IPS-18a (cell line): Measurements from ENCODE around the gene VSTM4.

Experiments used
- H3K27ac ChIP-seq: one replicate; pipeline ENCODE4 v1.5.1; 2013; ENCODE audit warnings: low read length
- H3K27me3 ChIP-seq: one replicate; pipeline ENCODE4 v1.6.1; 2013; ENCODE audit warnings: mild to moderate bottlenecking, low read length; ENCODE audit not compliant: control insufficient read depth, insufficient read depth
- H3K36me3 ChIP-seq: one replicate; pipeline ENCODE4 v1.6.1; 2013; ENCODE audit warnings: low read depth, low read length; ENCODE audit not compliant: control insufficient read depth
- H3K4me1 ChIP-seq: one replicate; pipeline ENCODE4 v1.6.1; 2013; ENCODE audit warnings: low read depth, low read length; ENCODE audit not compliant: control insufficient read depth
- H3K4me3 ChIP-seq: one replicate; pipeline ENCODE4 v1.5.1; 2013; ENCODE audit warnings: low read length
- H3K9ac ChIP-seq: one replicate; pipeline ENCODE4 v1.6.1; 2013; ENCODE audit warnings: mild to moderate bottlenecking, low read length, moderate library complexity
- H3K9me3 ChIP-seq: one replicate; pipeline ENCODE4 v1.6.1; 2013; ENCODE audit warnings: low read depth, low read length; ENCODE audit not compliant: control insufficient read depth

The VSTM4 gene

DNA sequence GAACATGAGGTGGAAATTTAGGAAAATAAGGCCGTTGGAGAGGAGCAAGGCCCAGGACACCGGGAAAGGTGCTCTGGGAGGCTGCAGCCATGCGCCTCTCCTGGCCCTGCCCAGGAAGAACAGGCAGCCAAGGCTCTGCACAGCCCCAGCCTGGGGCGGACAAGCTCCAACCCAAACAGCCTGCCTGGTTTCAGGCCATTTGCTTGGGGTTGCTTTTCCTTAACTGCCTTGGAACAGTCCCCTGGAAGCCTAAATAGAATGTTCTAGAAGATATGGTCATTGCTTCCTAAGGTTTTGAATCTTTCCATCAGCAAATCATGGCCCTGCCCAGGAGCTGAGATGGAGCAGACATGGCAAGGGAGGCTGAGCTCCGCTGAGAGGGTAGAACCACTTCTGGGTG is 11.0 kb downstream of the VSTM4 start:
- no peak overlapping the region for H3K27ac ChIP-seq
- H3K9ac ChIP-seq, result no peak overlapping the region
- no peaks in the 10 kb centered on the region for H3K9me3 ChIP-seq
- H3K4me3 ChIP-seq, result no peak overlapping the region
- H3K4me1 ChIP-seq, result peaks cover under 1% of the 10 kb centered on the region
- H3K36me3 ChIP-seq, result no peaks in the 10 kb centered on the region
- H3K27me3 ChIP-seq, result no peaks in the 10 kb centered on the region

DNA sequence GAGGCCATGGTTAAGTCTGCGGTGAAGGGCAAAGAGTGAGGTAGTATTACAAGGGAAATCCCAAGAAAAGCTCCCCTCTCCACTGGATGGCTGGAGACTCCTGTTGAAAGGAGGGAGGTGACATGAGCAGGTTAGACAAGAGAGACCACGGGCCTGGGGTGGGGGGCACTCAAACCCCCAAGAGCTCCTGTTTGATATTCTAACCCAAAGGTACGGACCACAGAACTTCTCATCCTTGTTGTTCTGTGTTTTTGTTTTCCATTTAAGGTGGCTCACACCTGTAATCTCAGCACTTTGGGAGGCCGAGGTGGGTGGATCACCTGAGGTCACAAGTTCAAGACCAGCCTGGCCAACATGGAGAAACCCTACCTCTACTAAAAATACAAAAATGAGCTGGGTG is 11.6 kb downstream of the VSTM4 start:
- H3K36me3 ChIP-seq, result no peaks in the 10 kb centered on the region
- H3K4me3 ChIP-seq, result no peak overlapping the region
- no peak overlapping the region for H3K27ac ChIP-seq
- no peak overlapping the region for H3K9ac ChIP-seq
- H3K27me3 ChIP-seq, result no peaks in the 10 kb centered on the region
- H3K4me1 ChIP-seq, result peaks cover 5% of the 10 kb centered on the region
- H3K9me3 ChIP-seq, result no peaks in the 10 kb centered on the region

DNA sequence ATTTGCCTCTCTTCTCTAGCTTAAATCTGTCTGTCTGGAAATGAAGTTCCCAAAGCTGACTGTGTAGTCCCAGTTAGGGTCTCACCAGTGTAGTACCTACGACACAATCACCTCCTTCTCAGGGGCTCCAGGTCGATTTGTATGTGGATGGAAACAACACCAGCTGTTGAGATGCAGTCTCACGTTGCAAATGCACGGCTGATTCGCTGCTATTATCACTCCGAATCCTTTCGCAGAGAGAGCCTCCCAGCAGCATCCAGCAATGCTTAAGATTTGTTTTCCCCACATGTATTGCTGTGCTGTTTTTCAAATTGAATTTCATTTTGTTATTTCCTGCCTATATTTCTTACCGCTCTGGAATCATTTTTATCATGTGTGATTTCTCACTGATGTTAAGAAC is 16.3 kb downstream of the VSTM4 start:
- peaks cover 5% of the 10 kb centered on the region for H3K4me1 ChIP-seq

DNA sequence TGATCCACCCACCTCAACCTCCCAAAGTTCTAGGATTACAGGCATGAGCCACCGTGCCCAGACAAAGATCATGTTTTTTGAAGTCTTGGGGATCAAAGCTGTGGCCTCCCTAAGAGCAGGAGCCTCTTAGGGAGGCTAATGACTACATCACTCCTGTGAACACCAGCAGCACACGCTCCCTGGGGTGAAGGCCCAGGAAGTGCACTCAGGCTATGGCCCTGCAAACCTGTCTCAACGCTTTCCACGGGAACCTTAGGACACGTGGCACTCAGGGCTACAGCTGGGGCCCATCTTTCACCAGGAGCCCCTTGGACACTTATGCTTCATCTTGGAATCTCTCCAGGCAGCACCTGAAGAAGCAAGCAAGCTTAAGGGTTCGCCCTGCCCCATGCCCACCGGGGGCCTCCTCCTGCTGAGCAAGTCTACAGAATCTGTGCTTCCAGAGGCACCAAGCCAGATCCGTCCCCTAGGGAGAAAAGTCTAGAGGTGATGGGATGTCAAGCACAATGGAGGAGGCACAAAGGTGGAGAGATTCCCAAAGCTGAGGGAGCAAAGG is 18.4 kb downstream of the VSTM4 start:
- Histone ChIP-seq H3K4me3 (no peak overlapping the region), H3K4me1 (peaks cover 5% of the 10 kb centered on the region), H3K9ac (no peak overlapping the region), H3K9me3 (no peaks in the 10 kb centered on the region), H3K27me3 (no peaks in the 10 kb centered on the region), H3K36me3 (no peaks in the 10 kb centered on the region), H3K27ac (no peak overlapping the region)

More for the DNA sequence above, 16.3 kb downstream of the VSTM4 start:
- Histone ChIP-seq H3K36me3 (no peaks in the 10 kb centered on the region), H3K9me3 (no peaks in the 10 kb centered on the region), H3K27ac (no peak overlapping the region), H3K4me3 (no peak overlapping the region), H3K9ac (no peak overlapping the region), H3K27me3 (no peaks in the 10 kb centered on the region)

DNA sequence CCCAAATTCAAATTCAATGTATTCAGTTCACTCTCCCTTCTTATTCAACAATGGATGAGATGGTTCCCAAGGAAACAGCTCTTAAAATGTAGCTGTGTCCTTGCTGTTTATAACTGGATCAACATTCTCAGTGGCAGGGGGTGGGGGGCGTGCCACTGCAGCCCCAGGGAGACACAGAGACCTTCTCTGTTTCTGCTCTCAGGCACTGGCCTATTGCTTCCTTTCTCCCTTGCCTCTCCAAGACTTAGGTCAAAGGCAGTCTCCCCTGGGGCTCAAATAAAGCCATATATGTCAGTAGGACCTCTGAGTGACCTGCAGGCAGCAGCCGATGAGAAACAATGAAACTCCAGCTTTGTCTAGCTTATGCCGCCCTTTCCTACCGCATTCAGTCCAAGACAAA is 20.7 kb downstream of the VSTM4 start:
- H3K9me3 ChIP-seq, result no peaks in the 10 kb centered on the region
- peaks cover 5% of the 10 kb centered on the region for H3K4me1 ChIP-seq
- no peak overlapping the region for H3K4me3 ChIP-seq
- no peaks in the 10 kb centered on the region for H3K27me3 ChIP-seq
- H3K36me3 ChIP-seq, result no peaks in the 10 kb centered on the region
- no peak overlapping the region for H3K9ac ChIP-seq
- no peak overlapping the region for H3K27ac ChIP-seq

DNA sequence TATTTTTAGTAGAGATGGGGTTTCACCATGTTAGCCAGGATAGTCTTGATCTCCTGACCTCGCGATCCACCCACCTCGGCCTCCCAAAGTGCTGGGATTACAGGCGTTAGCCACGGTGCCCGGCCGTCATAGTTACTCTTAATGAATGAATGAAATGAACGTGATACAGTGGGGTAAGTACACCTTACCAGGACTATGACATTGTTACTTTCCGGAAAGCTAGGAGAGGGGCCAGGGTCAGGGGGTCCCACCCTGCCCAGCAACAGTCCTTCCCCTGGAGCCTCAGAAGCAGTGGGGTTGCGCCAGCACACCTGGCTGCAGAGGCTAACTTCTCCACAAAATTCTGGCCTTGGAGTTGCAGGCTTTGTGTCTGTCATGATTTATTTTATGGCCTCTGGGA is 21.4 kb downstream of the VSTM4 start:
- Histone ChIP-seq H3K27me3 (no peaks in the 10 kb centered on the region), H3K9ac (no peak overlapping the region), H3K9me3 (no peaks in the 10 kb centered on the region), H3K27ac (no peak overlapping the region), H3K4me1 (peaks cover 6% of the 10 kb centered on the region), H3K36me3 (no peaks in the 10 kb centered on the region), H3K4me3 (no peak overlapping the region)

DNA sequence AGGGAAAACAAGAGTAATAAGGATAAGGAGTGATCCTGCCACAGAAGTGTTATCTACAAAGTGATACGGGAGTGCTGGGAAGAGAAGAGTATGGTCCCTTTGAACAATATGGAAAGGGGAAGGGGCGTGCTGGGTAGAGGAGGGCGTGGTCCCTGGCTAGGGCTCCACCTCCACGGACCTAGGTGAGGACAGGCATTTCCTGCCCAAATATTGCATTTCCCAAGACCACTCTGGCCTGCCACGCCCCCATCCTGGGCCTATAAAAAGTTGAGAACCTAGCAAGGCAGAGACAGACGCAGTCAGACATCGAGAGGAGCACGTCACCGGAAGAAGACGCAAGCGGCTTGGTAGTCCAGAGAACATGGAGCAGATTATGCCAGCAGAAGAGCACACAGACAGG is 22.8 kb downstream of the VSTM4 start:
- Histone ChIP-seq H3K36me3 (no peaks in the 10 kb centered on the region), H3K27ac (no peak overlapping the region), H3K9me3 (peaks cover under 1% of the 10 kb centered on the region), H3K9ac (no peak overlapping the region), H3K4me1 (peaks cover 6% of the 10 kb centered on the region), H3K27me3 (no peaks in the 10 kb centered on the region), H3K4me3 (no peak overlapping the region)

DNA sequence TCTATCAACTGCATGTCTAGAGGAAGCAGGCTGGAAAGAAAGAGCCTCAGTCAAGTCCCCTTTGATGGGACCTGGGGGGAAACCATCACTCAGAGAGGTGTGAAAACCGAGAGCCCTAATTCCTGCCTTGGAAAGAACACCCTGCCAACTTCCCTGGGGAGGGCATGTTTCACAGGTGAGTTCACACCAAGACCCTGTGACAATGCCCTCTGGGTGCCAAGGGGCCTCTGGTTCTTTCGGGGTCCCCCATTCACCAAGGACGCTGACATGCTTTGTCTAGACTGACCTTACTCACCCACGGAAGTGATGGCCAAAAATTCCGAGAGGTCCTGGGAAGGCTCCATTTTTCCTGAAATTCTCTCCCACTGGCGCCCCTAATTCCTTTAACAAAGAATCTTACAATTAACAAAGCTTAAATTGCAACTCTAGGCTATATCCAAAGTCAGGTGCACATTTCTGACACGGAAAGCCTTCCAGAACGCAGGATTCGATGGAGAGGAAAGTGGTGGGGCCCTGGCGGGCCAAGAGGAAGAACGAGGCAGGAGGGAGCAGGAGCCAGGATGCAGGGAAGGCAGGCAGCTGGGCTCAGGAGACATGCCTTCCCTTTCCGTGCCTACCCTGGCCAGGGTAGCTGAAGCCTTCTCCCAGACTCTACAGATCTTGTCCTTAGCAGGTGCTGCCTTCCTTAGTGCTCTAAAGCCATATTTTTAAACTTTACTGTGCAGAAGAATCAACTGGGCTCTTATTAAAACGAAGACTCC is 23.7 kb downstream of the VSTM4 start:
- Histone ChIP-seq H3K36me3 (no peaks in the 10 kb centered on the region), H3K27ac (no peak overlapping the region), H3K9ac (no peak overlapping the region), H3K4me1 (peaks cover 6% of the 10 kb centered on the region), H3K9me3 (peaks cover 7% of the 10 kb centered on the region), H3K4me3 (no peak overlapping the region), H3K27me3 (no peaks in the 10 kb centered on the region)

DNA sequence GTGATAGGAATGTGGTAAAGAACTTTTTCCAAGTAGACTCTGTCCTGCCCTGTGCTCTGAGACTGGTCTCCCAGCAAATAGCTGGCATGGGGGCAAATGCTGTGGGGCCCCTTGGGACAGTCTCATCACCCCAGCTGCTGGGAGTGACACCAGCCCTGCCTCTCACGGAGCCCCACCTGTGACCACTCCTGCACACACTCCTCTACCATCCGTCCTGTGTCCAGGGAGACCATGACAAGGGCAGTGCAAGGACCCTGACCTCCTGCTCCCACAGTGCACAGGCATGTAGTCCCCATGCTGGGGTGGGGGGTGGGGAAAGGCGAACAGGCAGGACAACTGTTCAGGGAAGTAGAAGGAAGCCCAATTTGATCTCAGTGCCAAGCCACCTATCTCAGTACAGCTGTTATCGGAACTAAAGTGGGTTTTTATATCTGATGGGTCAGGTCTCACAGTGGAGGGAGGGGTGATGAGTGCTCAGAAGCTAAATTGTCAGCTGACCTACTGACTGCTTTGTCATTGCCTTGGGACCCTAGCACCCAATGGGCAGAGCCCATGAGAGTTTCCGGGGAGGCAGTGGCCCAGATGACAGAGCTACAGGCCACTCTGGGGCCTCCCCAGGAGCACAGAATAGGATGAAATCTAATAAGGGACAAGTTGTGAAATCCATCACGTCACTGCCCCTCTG is 24.5 kb downstream of the VSTM4 start:
- no peaks in the 10 kb centered on the region for H3K27me3 ChIP-seq
- H3K9ac ChIP-seq, result no peak overlapping the region
- no peaks in the 10 kb centered on the region for H3K36me3 ChIP-seq
- H3K4me3 ChIP-seq, result no peak overlapping the region
- no peak overlapping the region for H3K27ac ChIP-seq
- H3K9me3 ChIP-seq, result peaks cover 11% of the 10 kb centered on the region
- H3K4me1 ChIP-seq, result peaks cover 6% of the 10 kb centered on the region

DNA sequence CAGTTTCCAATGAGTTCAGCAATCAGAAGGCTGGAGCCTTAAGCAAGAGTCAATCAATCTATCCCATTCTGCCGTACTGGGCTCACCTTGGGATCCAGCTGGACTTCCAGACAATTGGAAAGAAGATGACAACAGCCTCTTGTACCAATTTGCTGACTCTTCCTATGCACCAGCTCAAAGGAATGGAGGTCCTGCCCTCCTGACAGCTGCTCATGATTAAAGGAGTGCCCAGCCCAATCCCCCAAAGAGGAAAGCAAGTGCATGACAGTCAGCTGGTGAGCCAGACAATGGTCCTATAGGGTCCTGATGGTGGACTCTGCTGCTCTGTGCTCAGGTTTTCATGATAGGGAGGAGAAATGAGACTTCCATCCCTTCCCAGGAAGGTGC is 25.1 kb downstream of the VSTM4 start:
- no peaks in the 10 kb centered on the region for H3K27me3 ChIP-seq
- H3K36me3 ChIP-seq, result no peaks in the 10 kb centered on the region
- no peak overlapping the region for H3K27ac ChIP-seq
- H3K9ac ChIP-seq, result no peak overlapping the region
- H3K4me1 ChIP-seq, result peaks cover 6% of the 10 kb centered on the region
- H3K9me3 ChIP-seq, result peaks cover 11% of the 10 kb centered on the region
- no peak overlapping the region for H3K4me3 ChIP-seq

DNA sequence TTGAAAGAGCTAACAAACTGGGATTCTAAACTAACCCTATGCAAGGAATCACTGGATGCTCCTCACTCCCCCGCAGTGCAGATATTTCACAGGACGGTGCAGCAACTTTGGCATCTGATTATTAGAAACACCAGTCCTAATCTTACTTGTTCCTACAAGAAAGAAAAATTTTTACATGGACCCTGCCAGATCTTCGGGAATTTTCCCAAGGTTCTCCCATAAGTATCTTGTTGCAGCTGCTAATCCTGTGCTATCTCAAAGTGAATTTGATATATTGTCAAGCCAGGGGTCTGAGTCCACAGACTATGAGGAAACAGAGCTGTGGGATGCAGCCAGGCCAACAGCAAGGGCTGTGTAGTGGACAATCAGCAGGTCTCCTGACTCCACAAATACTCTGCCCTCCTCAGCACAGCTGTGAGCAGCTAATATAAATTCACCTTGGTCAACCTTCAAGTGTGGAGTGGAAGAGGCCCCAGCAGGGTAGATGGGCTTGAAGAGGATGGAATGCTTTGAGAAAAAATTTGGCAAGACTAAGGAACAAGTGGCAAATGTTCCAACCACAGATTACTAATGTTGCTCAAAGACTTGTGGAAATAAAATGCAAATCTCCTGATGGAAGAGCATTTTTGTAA is 25.6 kb downstream of the VSTM4 start:
- Histone ChIP-seq H3K4me3 (no peak overlapping the region), H3K36me3 (no peaks in the 10 kb centered on the region), H3K4me1 (peaks cover 6% of the 10 kb centered on the region), H3K9me3 (peaks cover 11% of the 10 kb centered on the region), H3K27ac (no peak overlapping the region), H3K9ac (no peak overlapping the region), H3K27me3 (no peaks in the 10 kb centered on the region)
